GM19455 (cell line): ENCODE results near the gene ZNF366.
"Not testable (repeated sequence)": the region's sequence is repeated elsewhere in the genome, so short reads cannot be mapped to it uniquely, and the experiment has no call there.

Experiments used
- ATAC-seq: cut with Tn5 transposase; IDR thresholded peaks from one replicate; pipeline ENCODE4 v1.9.1; 2021; ENCODE audit not compliant: unreplicated experiment

ZNF366 gene

GRCh38 chr5:72408603-72409002 lies 98.6 kb downstream of the ZNF366 start:
- ATAC-seq: no peak

GRCh38 chr5:72408127-72408526 lies 99.1 kb downstream of the ZNF366 start:
- no peak for ATAC-seq

- no peak for ATAC-seq
Observed at GRCh38 chr5:72407541-72407940, 99.7 kb downstream of the ZNF366 start.

- ATAC-seq: no peak
Observed at GRCh38 chr5:72407078-72407477, 100.1 kb downstream of the ZNF366 start.

- not testable (repeated sequence) for ATAC-seq
Observed at GRCh38 chr5:72404771-72405170, 102.4 kb downstream of the ZNF366 start.

DNA sequence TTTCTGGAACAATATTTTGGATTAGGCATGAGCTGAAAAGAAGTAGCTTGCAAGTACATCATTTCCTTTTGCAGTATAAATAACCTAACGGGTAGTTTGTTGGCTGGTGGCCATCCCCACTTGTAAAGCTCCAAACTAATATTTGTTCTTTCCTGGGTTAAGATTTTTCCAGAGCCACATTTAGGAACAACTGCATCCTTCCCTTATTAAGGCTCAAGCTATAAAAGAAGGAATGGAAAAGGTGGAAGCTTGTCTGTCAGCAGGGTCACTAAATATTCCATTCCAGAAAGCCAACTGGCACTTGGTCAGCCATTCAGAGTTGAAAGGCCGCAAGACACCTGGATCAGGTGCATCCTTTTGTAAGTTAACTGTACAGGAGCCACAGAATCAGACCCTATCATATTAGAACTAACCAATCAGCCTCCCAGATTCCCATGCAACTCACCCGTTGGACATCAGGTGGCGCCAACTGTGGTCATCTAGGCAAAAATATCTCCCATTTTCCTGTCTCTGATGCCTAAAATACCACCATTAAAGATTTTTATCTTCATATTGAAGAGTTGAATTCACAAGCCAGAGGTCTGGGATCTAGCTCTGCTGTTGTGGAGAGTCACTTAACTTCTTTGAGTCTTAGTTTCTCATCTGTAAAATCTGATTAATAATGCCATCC lies 104.1 kb downstream of the ZNF366 start:
- ATAC-seq: no peak

- ATAC-seq: no peak
Observed at GRCh38 chr5:72402381-72402890, 104.8 kb downstream of the ZNF366 start.

DNA sequence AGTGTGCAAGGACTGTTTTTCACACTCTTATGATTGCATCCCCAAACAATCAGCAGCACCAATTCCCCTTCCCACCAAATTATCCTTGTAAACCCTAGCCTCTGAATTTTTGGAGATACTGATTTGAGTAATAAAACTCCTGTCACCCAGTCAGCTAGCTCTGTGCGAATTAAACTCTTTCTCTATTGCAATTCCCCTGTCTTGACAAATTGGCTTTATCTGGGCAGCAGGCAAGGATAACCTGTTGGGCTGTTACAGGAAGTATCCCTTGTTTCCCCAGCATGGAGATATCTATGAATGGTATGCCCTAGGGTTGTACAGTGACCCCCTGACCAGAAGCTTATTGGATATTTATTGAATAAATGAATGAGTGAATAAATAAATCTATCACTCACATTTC lies 106.3 kb downstream of the ZNF366 start:
- ATAC-seq: no peak

DNA sequence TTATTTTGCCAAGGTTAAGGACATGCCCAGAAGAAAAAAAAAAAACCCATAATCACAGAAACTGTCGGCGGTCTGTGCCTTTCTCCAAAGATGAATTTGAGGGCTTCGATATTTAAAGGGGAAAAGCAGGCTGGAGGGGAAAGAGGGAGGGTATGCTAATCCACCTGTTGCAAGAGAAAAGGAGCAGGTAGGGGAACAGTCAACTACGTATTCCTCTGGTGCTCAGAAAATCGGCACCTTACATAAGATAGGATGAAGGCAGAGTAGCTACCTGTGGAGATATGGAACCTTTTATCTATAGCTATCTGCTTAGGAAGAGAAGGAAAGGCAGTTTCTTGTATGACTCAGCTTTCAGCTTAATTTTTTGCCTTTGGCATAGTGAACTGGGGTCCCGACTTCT lies 109.4 kb downstream of the ZNF366 start:
- no peak for ATAC-seq

GRCh38 chr5:72394688-72395087 lies 112.5 kb downstream of the ZNF366 start:
- ATAC-seq: no peak

DNA sequence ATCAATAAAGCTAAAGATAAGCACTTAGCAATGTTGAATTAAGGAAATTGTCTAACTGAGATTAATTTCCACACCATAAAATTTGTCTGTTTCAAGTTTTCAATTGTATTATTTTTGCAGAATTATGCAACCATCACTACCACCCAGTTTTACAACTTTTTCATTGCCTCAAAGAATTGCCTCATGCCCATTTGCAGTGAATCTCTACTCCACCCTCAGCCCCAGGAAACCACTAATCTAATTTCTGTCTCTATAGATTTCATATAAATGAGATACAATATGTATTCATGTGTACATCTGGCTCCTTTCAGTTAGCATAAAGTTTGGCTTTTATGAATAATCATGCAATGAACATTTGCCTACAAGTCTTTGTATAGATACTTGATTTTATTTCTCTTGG lies 114.2 kb downstream of the ZNF366 start:
- no peak for ATAC-seq
